ENCODE results near the gene FAM98A. TPM values are rescaled to one million over a fixed set of nuclear protein-coding genes. Genes with fewer than 3 reads are reported as not detected.

Gene FAM98A
- total RNA-seq, 4 donors from 2014 or later = 21.2 to 50.5 (median 26.3) TPM

GRCh38 chr2:33633315-33633714 lies 34.2 kb upstream of the FAM98A start:
- TF ChIP-seq POLR2A (IDR thresholded peaks at IDR 0.05) = no peak
- no peak for TF ChIP-seq CTCF (IDR thresholded peaks at IDR 0.05)
- 82 to 84% methylated on average over 2 of the region's 2 CpGs for WGBS, 2 donors
- H3K4me3 ChIP-seq (ENCODE audit: low read depth, poor library complexity, severe bottlenecking) = no peak overlapping the region
- DNase-seq (ENCODE audit: low spot score in 2 of 2) = no peak
- intact Hi-C loops (cut with DNase I; ENCODE audit: low total_unique reads) = no loop called here

- H3K4me3 ChIP-seq (ENCODE audit: low read depth, poor library complexity, severe bottlenecking) = no peak overlapping the region
- 76 to 98% methylated on average over 2 of the region's 2 CpGs for WGBS, 2 donors
- DNase-seq (ENCODE audit: low spot score in 2 of 2) = no peak
- intact Hi-C loops (cut with DNase I; ENCODE audit: low total_unique reads) = no loop called here
- TF ChIP-seq POLR2A (IDR thresholded peaks at IDR 0.05) (no peak), CTCF (IDR thresholded peaks at IDR 0.05) (no peak)
Observed at GRCh38 chr2:33632831-33633230, 33.7 kb upstream of the FAM98A start.

- no peak for TF ChIP-seq CTCF (IDR thresholded peaks at IDR 0.05)
- TF ChIP-seq POLR2A (IDR thresholded peaks at IDR 0.05) = no peak
- intact Hi-C loops (cut with DNase I; ENCODE audit: low total_unique reads) = no loop called here
- 85 to 88% methylated on average over 6 of the region's 6 CpGs for WGBS, 2 donors
- no peak for DNase-seq (ENCODE audit: low spot score in 2 of 2)
- H3K4me3 ChIP-seq (ENCODE audit: low read depth, poor library complexity, severe bottlenecking) = no peak overlapping the region
Observed at GRCh38 chr2:33628031-33628827, 29.1 kb upstream of the FAM98A start.

DNA sequence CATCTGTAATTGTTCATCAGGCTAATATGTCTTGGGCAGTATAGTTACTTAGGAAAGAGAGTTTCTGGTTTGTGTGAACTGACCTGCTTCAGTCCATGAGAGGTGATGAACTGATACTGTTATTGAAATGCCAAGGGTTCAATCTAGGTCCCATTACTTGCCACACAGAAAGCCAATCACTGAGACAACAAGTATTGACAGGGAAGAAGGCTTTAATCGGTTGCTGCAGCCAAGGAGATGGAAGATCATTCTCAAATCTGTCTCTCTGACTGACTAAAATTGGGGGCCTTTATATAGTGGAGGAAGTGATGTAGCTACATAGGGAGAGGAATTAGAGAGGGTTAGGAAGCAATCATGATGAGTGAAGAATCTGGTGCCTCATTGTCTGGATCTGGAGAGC lies 19.9 kb upstream of the FAM98A start:
- TF ChIP-seq CTCF (IDR thresholded peaks at IDR 0.05) = no peak
- TF ChIP-seq POLR2A (IDR thresholded peaks at IDR 0.05) = no peak
- H3K4me3 ChIP-seq (ENCODE audit: low read depth, poor library complexity, severe bottlenecking) = no peak overlapping the region
- WGBS, 2 donors = 89 to 90% methylated on average over 1 of the region's 1 CpG
- no peak for DNase-seq (ENCODE audit: low spot score in 2 of 2)
- intact Hi-C loops (cut with DNase I; ENCODE audit: low total_unique reads) = no loop called here

DNA sequence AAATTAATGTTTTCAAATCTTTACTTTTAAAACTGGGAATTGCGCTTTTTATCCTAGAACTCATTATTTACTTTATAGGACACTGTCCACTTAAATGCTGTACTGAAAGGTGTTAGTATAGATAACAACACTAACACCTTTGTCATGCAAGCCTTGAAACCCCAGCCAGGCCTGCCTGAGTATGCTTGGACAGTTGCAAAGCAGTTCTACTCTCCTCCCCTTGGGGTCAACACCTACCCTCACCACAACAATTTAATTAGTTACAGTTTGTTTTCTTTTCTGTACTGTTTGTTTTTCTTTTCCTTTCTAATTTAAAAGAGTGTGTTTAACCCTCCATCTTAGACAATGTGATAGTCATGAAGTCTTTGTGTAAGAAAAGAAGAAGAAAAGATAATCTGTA lies 18.9 kb upstream of the FAM98A start:
- no peak overlapping the region for H3K4me3 ChIP-seq (ENCODE audit: low read depth, poor library complexity, severe bottlenecking)
- 89 to 98% methylated on average over 1 of the region's 1 CpG for WGBS, 2 donors
- DNase-seq (ENCODE audit: low spot score in 2 of 2) = no peak
- TF ChIP-seq CTCF (IDR thresholded peaks at IDR 0.05) = no peak
- no peak for TF ChIP-seq POLR2A (IDR thresholded peaks at IDR 0.05)
- intact Hi-C loops (cut with DNase I; ENCODE audit: low total_unique reads) = no loop called here

- intact Hi-C loops (cut with DNase I; ENCODE audit: low total_unique reads) = no loop called here
- no peak for TF ChIP-seq CTCF (IDR thresholded peaks at IDR 0.05)
- no peak for TF ChIP-seq POLR2A (IDR thresholded peaks at IDR 0.05)
- WGBS, 2 donors = 70 to 79% methylated on average over 2 of the region's 2 CpGs
- no peak overlapping the region for H3K4me3 ChIP-seq (ENCODE audit: low read depth, poor library complexity, severe bottlenecking)
- no peak for DNase-seq (ENCODE audit: low spot score in 2 of 2)
Observed at GRCh38 chr2:33617401-33617800, 18.3 kb upstream of the FAM98A start.
